ENCODE measurements around the gene AKNAD1. TPM values are rescaled to one million over a fixed set of nuclear protein-coding genes. Genes with fewer than 3 reads are reported as not detected.
"Not testable (repeated sequence)": the region's sequence is repeated elsewhere in the genome, so short reads cannot be mapped to it uniquely, and the experiment has no call there.

Gene AKNAD1
- polyA plus RNA-seq, 1 donor = 0.06 TPM

- H3K4me3 ChIP-seq (ENCODE audit: low read length); H3K27me3 ChIP-seq (ENCODE audit: control insufficient read depth, insufficient read depth, low read length); H3K4me1 ChIP-seq (ENCODE audit: control insufficient read depth, insufficient read depth, low read length); DNase-seq; H3K9me3 ChIP-seq (ENCODE audit: control insufficient read depth, low read depth, low read length); H3K27ac ChIP-seq (ENCODE audit: low read length): not testable (repeated sequence)
- peaks cover 55% of the 10 kb centered on the region for H3K36me3 ChIP-seq (ENCODE audit: control insufficient read depth, insufficient read depth, low read length)
- no CpG with 5 or more reads among the region's 1 CpG for WGBS (ENCODE audit: insufficient coverage, low lambda C conversion rate)
Measured at GRCh38 chr1:108781575-108781944, 75.3 kb downstream of the AKNAD1 start.

- Histone ChIP-seq H3K4me3 (ENCODE audit: low read length) (no peak overlapping the region), H3K27me3 (ENCODE audit: control insufficient read depth, insufficient read depth, low read length) (no peaks in the 10 kb centered on the region), H3K36me3 (ENCODE audit: control insufficient read depth, insufficient read depth, low read length) (peaks cover 55% of the 10 kb centered on the region), H3K9me3 (ENCODE audit: control insufficient read depth, low read depth, low read length) (peaks cover 5% of the 10 kb centered on the region), H3K27ac (ENCODE audit: low read length) (no peak overlapping the region), H3K4me1 (ENCODE audit: control insufficient read depth, insufficient read depth, low read length) (no peaks in the 10 kb centered on the region)
- whole genome bisulfite sequencing (ENCODE audit: insufficient coverage, low lambda C conversion rate) = no CpG with 5 or more reads among the region's 3 CpGs
- DNase-seq = no peak
Measured at GRCh38 chr1:108780937-108781574, 75.8 kb downstream of the AKNAD1 start.

- H3K36me3 ChIP-seq (ENCODE audit: control insufficient read depth, insufficient read depth, low read length) = peaks cover 44% of the 10 kb centered on the region
- H3K27ac ChIP-seq (ENCODE audit: low read length) = no peak overlapping the region
- DNase-seq = no peak
- no peak overlapping the region for H3K4me3 ChIP-seq (ENCODE audit: low read length)
- H3K4me1 ChIP-seq (ENCODE audit: control insufficient read depth, insufficient read depth, low read length) = no peaks in the 10 kb centered on the region
- no peaks in the 10 kb centered on the region for H3K27me3 ChIP-seq (ENCODE audit: control insufficient read depth, insufficient read depth, low read length)
- H3K9me3 ChIP-seq (ENCODE audit: control insufficient read depth, low read depth, low read length) = no peaks in the 10 kb centered on the region
Measured at GRCh38 chr1:108779455-108779854, 77.4 kb downstream of the AKNAD1 start.

- peaks cover 42% of the 10 kb centered on the region for H3K36me3 ChIP-seq (ENCODE audit: control insufficient read depth, insufficient read depth, low read length)
- no peaks in the 10 kb centered on the region for H3K9me3 ChIP-seq (ENCODE audit: control insufficient read depth, low read depth, low read length)
- H3K27me3 ChIP-seq (ENCODE audit: control insufficient read depth, insufficient read depth, low read length) = no peaks in the 10 kb centered on the region
- H3K4me3 ChIP-seq (ENCODE audit: low read length) = no peak overlapping the region
- H3K4me1 ChIP-seq (ENCODE audit: control insufficient read depth, insufficient read depth, low read length) = no peaks in the 10 kb centered on the region
- H3K27ac ChIP-seq (ENCODE audit: low read length) = no peak overlapping the region
- no peak for DNase-seq
Measured at GRCh38 chr1:108777839-108778238, 79.1 kb downstream of the AKNAD1 start.

GRCh38 chr1:108767708-108768107 lies 89.2 kb downstream of the AKNAD1 start:
- H3K27me3 ChIP-seq (ENCODE audit: control insufficient read depth, insufficient read depth, low read length) = no peaks in the 10 kb centered on the region
- peaks cover 40% of the 10 kb centered on the region for H3K36me3 ChIP-seq (ENCODE audit: control insufficient read depth, insufficient read depth, low read length)
- DNase-seq = no peak
- no CpG with 5 or more reads among the region's 3 CpGs for WGBS (ENCODE audit: insufficient coverage, low lambda C conversion rate)
- H3K9me3 ChIP-seq (ENCODE audit: control insufficient read depth, low read depth, low read length) = no peaks in the 10 kb centered on the region
- no peak overlapping the region for H3K4me3 ChIP-seq (ENCODE audit: low read length)
- H3K4me1 ChIP-seq (ENCODE audit: control insufficient read depth, insufficient read depth, low read length) = no peaks in the 10 kb centered on the region
- no peak overlapping the region for H3K27ac ChIP-seq (ENCODE audit: low read length)

GRCh38 chr1:108767115-108767514 lies 89.8 kb downstream of the AKNAD1 start:
- Histone ChIP-seq H3K4me1 (ENCODE audit: control insufficient read depth, insufficient read depth, low read length) (no peaks in the 10 kb centered on the region), H3K27ac (ENCODE audit: low read length) (no peak overlapping the region), H3K9me3 (ENCODE audit: control insufficient read depth, low read depth, low read length) (no peaks in the 10 kb centered on the region), H3K36me3 (ENCODE audit: control insufficient read depth, insufficient read depth, low read length) (peaks cover 40% of the 10 kb centered on the region), H3K4me3 (ENCODE audit: low read length) (no peak overlapping the region), H3K27me3 (ENCODE audit: control insufficient read depth, insufficient read depth, low read length) (no peaks in the 10 kb centered on the region)
- WGBS (ENCODE audit: insufficient coverage, low lambda C conversion rate) = no CpG with 5 or more reads among the region's 1 CpG
- DNase-seq = no peak

Other genes with a start within 250 kb of the AKNAD1 start
- 9.5 TPM for gene HENMT1, start 196.0 kb downstream of the AKNAD1 start, polyA plus RNA-seq
- 75.7 TPM for gene PRPF38B, start 164.8 kb downstream of the AKNAD1 start, polyA plus RNA-seq
- gene FNDC7, start 144.2 kb downstream of the AKNAD1 start, polyA plus RNA-seq = not detected
- 55.5 TPM for gene STXBP3, start 110.4 kb downstream of the AKNAD1 start, polyA plus RNA-seq
- gene GPSM2, start 19.9 kb upstream of the AKNAD1 start, polyA plus RNA-seq = 15.1 TPM
- 25.5 TPM for gene CLCC1, start 106.4 kb upstream of the AKNAD1 start, polyA plus RNA-seq
- gene WDR47, start 185.0 kb upstream of the AKNAD1 start, polyA plus RNA-seq = 8.9 TPM
- gene TAF13, start 218.9 kb upstream of the AKNAD1 start, polyA plus RNA-seq = 43.0 TPM
- gene TMEM167B, start 233.7 kb upstream of the AKNAD1 start, polyA plus RNA-seq = 31.5 TPM